ENCODE measurements around the gene ASCL4. TPM values are rescaled to one million over a fixed set of nuclear protein-coding genes. Genes with fewer than 3 reads are reported as not detected.

ASCL4 gene
- total and polyA plus RNA-seq, 10 donors: 0.03 to 0.13 (median 0.05) TPM; not detected in 7

- no peaks in the 10 kb centered on the region for H3K4me1 ChIP-seq
- WGBS, 5 donors: 63 to 80% (median 70%) methylated on average over 6 to 7 of the region's 7 CpGs
- H3K4me3 ChIP-seq: no peak overlapping the region
- TF ChIP-seq POLR2AphosphoS5 (IDR thresholded peaks at IDR 0.05) (no peak), CTCF (IDR thresholded peaks at IDR 0.05 in 8 of 11, conservative IDR thresholded peaks at IDR 0.05 in 3 of 11) (no peak), POLR2A (IDR thresholded peaks at IDR 0.05) (no peak)
- intact Hi-C loops (cut with DNase I; ENCODE audit: low total_unique reads): no loop called here
- no peak for DNase-seq
- peaks cover 0 to 13% (median 0%) of the 10 kb centered on the region in 7 donors for H3K27me3 ChIP-seq (replicated peaks in 1 of 7)
- H3K36me3 ChIP-seq: no peaks in the 10 kb centered on the region
- H3K27ac ChIP-seq: no peak overlapping the region
- H3K9me3 ChIP-seq: peaks cover 0 to 38% (median 28%) of the 10 kb centered on the region in 8 donors
Observed at GRCh38 chr12:107818984-107819383, 44.5 kb downstream of the ASCL4 start.

GRCh38 chr12:107822356-107822755 is 47.9 kb downstream of the ASCL4 start:
- Histone ChIP-seq H3K9me3 (peaks cover 2 to 55% (median 47%) of the 10 kb centered on the region in 8 donors), H3K36me3 (no peaks in the 10 kb centered on the region), H3K4me3 (no peak overlapping the region), H3K27me3 (replicated peaks in 1 of 7) (peaks cover 0 to 13% (median 0%) of the 10 kb centered on the region in 7 donors), H3K27ac (no peak overlapping the region), H3K4me1 (no peaks in the 10 kb centered on the region)
- WGBS, 5 donors: 22 to 40% (median 29%) methylated on average over 8 of the region's 8 CpGs
- TF ChIP-seq POLR2A (IDR thresholded peaks at IDR 0.05): no peak
- no peak for TF ChIP-seq POLR2AphosphoS5 (IDR thresholded peaks at IDR 0.05)
- TF ChIP-seq CTCF (IDR thresholded peaks at IDR 0.05 in 8 of 11, conservative IDR thresholded peaks at IDR 0.05 in 3 of 11): no peak
- intact Hi-C loops (cut with DNase I; ENCODE audit: low total_unique reads): no loop called here
- DNase-seq: no peak

Other genes with a start within 250 kb of the ASCL4 start
- gene PWP1, start 88.9 kb upstream of the ASCL4 start, total RNA-seq: 10 to 100 TPM; 24.5 to 78.5 (median 32.0) TPM
- 10 to 100 TPM; 24.7 to 29.5 (median 26.9) TPM for gene PWP1, start 88.9 kb upstream of the ASCL4 start, polyA plus RNA-seq
- gene PRDM4, start 13.6 kb upstream of the ASCL4 start, total RNA-seq: 10 to 100 TPM; 24.9 to 38.4 (median 30.0) TPM
- gene PRDM4, start 13.6 kb upstream of the ASCL4 start, polyA plus RNA-seq: 1 to 10 TPM; 8.2 to 9.3 (median 8.7) TPM

All from spleen (tissue), 11 donors.